Peyer's patch (tissue), 4 donors: ENCODE measurements around the gene MTMR4.

Source experiments
- POLR2A ChIP-seq, 2 donors: fragments of 450-650 bp; IDR thresholded peaks; one replicate each; pipeline ENCODE4 v1.5.1; 2017; ENCODE audit warnings: antibody characterized with exemption in 2 of 2, mild to moderate bottlenecking in 2 of 2, moderate library complexity in 2 of 2
- TF ChIP-seq, protein P1 (sequence below), 6 experiments: fragments of 450-650 bp in 4 of 6; fragments of 200-600 bp in 2 of 6; sonication (generic) in 1 of 6; IDR thresholded peaks; one replicate each; pipeline ENCODE4 v1.5.1; 2017 to 2019; ENCODE audit warnings: antibody characterized with exemption in 6 of 6, mild to moderate bottlenecking in 3 of 6, moderate library complexity in 1 of 6

DNA sequence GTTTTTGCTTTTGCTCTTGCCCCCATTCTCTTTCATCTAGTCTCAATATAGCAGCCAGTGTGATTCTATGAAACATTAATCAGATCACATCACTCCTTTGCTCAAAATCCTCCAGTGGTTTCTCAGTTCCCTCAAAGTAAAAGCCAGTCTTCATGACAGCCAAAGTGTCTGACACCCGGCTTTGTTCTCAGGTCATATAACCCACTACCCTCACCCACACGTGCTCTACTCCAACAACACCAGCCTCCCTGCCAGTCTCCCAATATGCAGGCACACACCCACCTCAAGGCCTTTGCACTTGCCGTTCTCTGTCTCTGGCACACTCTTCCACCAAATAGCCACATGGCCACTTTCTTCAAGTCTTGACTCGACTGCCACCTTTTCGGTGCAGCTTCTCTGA is 4.4 kb downstream of the MTMR4 start:
- TF ChIP-seq, protein P1, sequence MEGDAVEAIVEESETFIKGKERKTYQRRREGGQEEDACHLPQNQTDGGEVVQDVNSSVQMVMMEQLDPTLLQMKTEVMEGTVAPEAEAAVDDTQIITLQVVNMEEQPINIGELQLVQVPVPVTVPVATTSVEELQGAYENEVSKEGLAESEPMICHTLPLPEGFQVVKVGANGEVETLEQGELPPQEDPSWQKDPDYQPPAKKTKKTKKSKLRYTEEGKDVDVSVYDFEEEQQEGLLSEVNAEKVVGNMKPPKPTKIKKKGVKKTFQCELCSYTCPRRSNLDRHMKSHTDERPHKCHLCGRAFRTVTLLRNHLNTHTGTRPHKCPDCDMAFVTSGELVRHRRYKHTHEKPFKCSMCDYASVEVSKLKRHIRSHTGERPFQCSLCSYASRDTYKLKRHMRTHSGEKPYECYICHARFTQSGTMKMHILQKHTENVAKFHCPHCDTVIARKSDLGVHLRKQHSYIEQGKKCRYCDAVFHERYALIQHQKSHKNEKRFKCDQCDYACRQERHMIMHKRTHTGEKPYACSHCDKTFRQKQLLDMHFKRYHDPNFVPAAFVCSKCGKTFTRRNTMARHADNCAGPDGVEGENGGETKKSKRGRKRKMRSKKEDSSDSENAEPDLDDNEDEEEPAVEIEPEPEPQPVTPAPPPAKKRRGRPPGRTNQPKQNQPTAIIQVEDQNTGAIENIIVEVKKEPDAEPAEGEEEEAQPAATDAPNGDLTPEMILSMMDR (IDR thresholded peaks at IDR 0.05) = no peak
- TF ChIP-seq POLR2A (IDR thresholded peaks at IDR 0.05) = no peak
